ENCODE measurements around the gene INTS11. TPM values are rescaled to one million over a fixed set of nuclear protein-coding genes. Genes with fewer than 3 reads are reported as not detected.
A peak's percentile ranks its signal among the peaks of the same experiment; 100 is the strongest.

INTS11 gene
- total and polyA plus RNA-seq, 2 of the 13 experiments (the other 11 are each of a cell fraction or from before 2014, with no cell fraction given), result 52.8 to 94.8 TPM

DNA sequence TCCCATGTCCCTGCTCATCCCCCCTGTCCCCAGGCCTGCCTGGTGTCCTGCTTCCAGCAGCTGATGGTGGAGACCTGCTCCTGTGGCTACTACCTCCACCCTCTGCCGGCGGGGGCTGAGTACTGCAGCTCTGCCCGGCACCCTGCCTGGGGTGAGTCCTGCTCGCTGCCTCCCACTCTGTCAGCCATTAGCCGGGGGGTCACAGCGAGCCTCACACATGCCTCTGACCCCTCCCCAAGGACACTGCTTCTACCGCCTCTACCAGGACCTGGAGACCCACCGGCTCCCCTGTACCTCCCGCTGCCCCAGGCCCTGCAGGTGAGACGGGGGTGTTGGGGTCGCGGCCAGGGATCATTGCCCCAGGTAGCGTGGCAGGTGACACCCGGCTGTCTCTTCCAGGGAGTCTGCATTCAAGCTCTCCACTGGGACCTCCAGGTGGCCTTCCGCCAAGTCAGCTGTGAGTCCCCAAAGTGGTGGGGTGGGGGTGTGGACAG lies 34.2 kb downstream of the INTS11 start (continued):
- TF ChIP-seq HOXA3 (CRISPR knock-in tag; IDR thresholded peaks at IDR 0.05), result 0 out of 2 replicates have a peak, but pooled peaks have one; percentile 16
- TF ChIP-seq CSRNP1 (CRISPR knock-in tag; IDR thresholded peaks at IDR 0.05), result no peak
- TF ChIP-seq PHF5A (CRISPR knock-in tag; IDR thresholded peaks at IDR 0.05; ENCODE audit: low read depth, unreplicated experiment), result no peak

DNA sequence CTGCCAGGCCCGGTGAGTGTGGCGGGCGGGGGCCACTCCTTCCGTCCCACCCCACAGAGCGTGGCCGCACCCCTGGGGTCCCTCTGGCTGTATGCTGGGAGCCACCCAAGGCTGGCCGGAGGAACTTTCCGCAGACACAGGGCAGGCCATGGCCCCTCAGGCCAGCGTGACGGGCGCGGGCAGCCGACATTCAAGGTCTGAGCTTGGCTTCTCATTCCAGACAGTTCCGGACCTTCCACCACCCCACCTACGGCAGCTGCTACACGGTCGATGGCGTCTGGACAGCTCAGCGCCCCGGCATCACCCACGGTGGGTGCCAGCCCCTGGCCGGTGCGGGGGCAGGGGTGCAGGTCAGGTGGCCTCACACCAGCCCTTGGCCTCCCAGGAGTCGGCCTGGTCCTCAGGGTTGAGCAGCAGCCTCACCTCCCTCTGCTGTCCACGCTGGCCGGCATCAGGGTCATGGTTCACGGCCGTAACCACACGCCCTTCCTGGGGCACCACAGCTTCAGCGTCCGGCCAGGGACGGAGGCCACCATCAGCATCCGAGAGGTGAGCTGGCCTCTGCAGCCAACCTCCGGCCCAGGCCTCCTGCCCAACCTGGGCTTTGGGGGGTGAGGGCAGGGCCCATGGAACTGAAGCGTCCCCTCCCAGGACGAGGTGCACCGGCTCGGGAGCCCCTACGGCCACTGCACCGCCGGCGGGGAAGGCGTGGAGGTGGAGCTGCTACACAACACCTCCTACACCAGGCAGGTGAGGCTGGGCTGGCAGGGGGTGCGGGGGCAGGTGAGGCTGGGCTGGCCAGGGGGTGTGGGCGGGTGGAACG lies 37.0 kb downstream of the INTS11 start:
- ATAC-seq (peak; percentile 51), FAIRE-seq (no peak), DNase-seq (ENCODE audit: low spot score) (no peak)
- H3K4me2 ChIP-seq (ENCODE audit: low read depth, low read length), result peak overlapping the region; percentile 58
- BruUV-seq (replicated peaks), result no TSS peak
- H3K79me2 ChIP-seq (ENCODE audit: insufficient read depth, low read length), result no peaks in the 10 kb centered on the region
- H3K4me3 ChIP-seq (replicated peaks in 1 of 3; ENCODE audit: insufficient read depth in 1 of 3, low read depth in 2 of 3, low read length in 3 of 3), result peak overlapping the region in 2 of 3 experiments; percentile 5 to 54; a peak in 3 of 6 replicates
- H3K27ac ChIP-seq (ENCODE audit: extremely low read length, insufficient read depth, low read length), result no peak overlapping the region
- H4K20me1 ChIP-seq (ENCODE audit: insufficient read depth, low read length), result no peaks in the 10 kb centered on the region
- WGBS (ENCODE audit: low lambda C conversion rate), result 67% methylated on average over 6 of the region's 46 CpGs
- no peaks in the 10 kb centered on the region for H3K9me3 ChIP-seq (ENCODE audit: low read length)
- H3K4me1 ChIP-seq (ENCODE audit: insufficient read depth, low read length), result peaks cover 35% of the 10 kb centered on the region
- CTCF ChIA-PET (ENCODE audit: low intra/inter-chr PET ratio, low total read pairs), result no interaction called here
- H3K36me3 ChIP-seq (replicated peaks in 1 of 2; ENCODE audit: control insufficient read depth in 1 of 2, insufficient read depth in 2 of 2, low read length in 2 of 2), result no peaks in the 10 kb centered on the region
- H3K9ac ChIP-seq (ENCODE audit: insufficient read depth, low read depth, low read length), result no peak overlapping the region
- peaks cover 0 to 2% of the 10 kb centered on the region in 2 experiments; a peak in 1 of 5 replicates for H3K27me3 ChIP-seq (ENCODE audit: control insufficient read depth in 1 of 2, insufficient read depth in 2 of 2, low read length in 2 of 2)
- POLR2A ChIA-PET, result interaction anchor here (1.1 to 1.9 kb wide), 6 partner anchors 14 to 281 kb away, joined by 3 to 5 read pairs (median 3); partner anchors contain the start of genes AURKAIP1, ISG15 and UBE2J2
- intact Hi-C loops (cut with micrococcal nuclease; ENCODE audit: unreplicated experiment), result no loop called here
- in situ Hi-C loops (cut with HindIII; ENCODE audit: extremely low pct_ligation_motif_present, low pct_unique_long_range_greater_than_20kb), result no loop called here
- H2AFZ ChIP-seq (ENCODE audit: low read length), result no peak overlapping the region
- TF ChIP-seq, protein P1, sequence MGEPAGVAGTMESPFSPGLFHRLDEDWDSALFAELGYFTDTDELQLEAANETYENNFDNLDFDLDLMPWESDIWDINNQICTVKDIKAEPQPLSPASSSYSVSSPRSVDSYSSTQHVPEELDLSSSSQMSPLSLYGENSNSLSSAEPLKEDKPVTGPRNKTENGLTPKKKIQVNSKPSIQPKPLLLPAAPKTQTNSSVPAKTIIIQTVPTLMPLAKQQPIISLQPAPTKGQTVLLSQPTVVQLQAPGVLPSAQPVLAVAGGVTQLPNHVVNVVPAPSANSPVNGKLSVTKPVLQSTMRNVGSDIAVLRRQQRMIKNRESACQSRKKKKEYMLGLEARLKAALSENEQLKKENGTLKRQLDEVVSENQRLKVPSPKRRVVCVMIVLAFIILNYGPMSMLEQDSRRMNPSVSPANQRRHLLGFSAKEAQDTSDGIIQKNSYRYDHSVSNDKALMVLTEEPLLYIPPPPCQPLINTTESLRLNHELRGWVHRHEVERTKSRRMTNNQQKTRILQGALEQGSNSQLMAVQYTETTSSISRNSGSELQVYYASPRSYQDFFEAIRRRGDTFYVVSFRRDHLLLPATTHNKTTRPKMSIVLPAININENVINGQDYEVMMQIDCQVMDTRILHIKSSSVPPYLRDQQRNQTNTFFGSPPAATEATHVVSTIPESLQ (CRISPR knock-in tag; conservative IDR thresholded peaks at IDR 0.05), result no peak
- no peak for TF ChIP-seq ZNF362 (CRISPR knock-in tag; IDR thresholded peaks at IDR 0.05; ENCODE audit: borderline replicate concordance)
- no peak for TF ChIP-seq ZNF567 (CRISPR knock-in tag; IDR thresholded peaks at IDR 0.05; ENCODE audit: borderline replicate concordance)
- no peak for TF ChIP-seq ZNF510 (CRISPR knock-in tag; IDR thresholded peaks at IDR 0.05; ENCODE audit: low read depth)
- 0 out of 2 replicates have a peak, but pooled peaks have one; percentile 38 for TF ChIP-seq ZNF543 (CRISPR knock-in tag; IDR thresholded peaks at IDR 0.05)
- no peak for TF ChIP-seq ZNF431 (CRISPR knock-in tag; IDR thresholded peaks at IDR 0.05; ENCODE audit: borderline replicate concordance, low read depth)
- TF ChIP-seq RXRA (CRISPR knock-in tag; IDR thresholded peaks at IDR 0.05), result peak; percentile 55; the same call in 1 of the 2 replicates
- no peak for TF ChIP-seq ZNF224 (CRISPR knock-in tag; IDR thresholded peaks at IDR 0.05)
- TF ChIP-seq ZNF569 (CRISPR knock-in tag; IDR thresholded peaks at IDR 0.05; ENCODE audit: borderline replicate concordance), result 0 out of 2 replicates have a peak, but pooled peaks have one; percentile 56
- TF ChIP-seq RBFOX2 (IDR thresholded peaks at IDR 0.05; ENCODE audit: low read depth, low read length), result no peak
- TF ChIP-seq, protein P2, sequence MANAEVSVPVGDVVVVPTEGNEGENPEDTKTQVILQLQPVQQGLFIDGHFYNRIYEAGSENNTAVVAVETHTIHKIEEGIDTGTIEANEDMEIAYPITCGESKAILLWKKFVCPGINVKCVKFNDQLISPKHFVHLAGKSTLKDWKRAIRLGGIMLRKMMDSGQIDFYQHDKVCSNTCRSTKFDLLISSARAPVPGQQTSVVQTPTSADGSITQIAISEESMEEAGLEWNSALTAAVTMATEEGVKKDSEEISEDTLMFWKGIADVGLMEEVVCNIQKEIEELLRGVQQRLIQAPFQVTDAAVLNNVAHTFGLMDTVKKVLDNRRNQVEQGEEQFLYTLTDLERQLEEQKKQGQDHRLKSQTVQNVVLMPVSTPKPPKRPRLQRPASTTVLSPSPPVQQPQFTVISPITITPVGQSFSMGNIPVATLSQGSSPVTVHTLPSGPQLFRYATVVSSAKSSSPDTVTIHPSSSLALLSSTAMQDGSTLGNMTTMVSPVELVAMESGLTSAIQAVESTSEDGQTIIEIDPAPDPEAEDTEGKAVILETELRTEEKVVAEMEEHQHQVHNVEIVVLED (CRISPR knock-in tag; IDR thresholded peaks at IDR 0.05; ENCODE audit: borderline replicate concordance), result no peak
